IPS-20b (cell line): ENCODE measurements around the gene SGCD.
A peak's percentile ranks its signal among the peaks of the same experiment; 100 is the strongest.
"Not testable (repeated sequence)": the region's sequence is repeated elsewhere in the genome, so short reads cannot be mapped to it uniquely, and the experiment has no call there.

Source experiments
- H3K27ac ChIP-seq: one replicate; pipeline ENCODE4 v1.5.1; 2013; ENCODE audit warnings: low read length
- H3K27me3 ChIP-seq: 2 replicates; pipeline ENCODE4 v1.6.1; 2013; ENCODE audit warnings: mild to moderate bottlenecking, low read length, inconsistent platforms; ENCODE audit not compliant: insufficient read depth
- H3K36me3 ChIP-seq: 2 replicates; pipeline ENCODE4 v1.6.1; 2013; ENCODE audit warnings: low read depth, mild to moderate bottlenecking, inconsistent platforms, low read length, moderate library complexity; ENCODE audit not compliant: insufficient read depth
- H3K4me1 ChIP-seq: 2 replicates; pipeline ENCODE4 v1.6.1; 2013; ENCODE audit warnings: mild to moderate bottlenecking, control low read depth, inconsistent platforms, low read length, moderate library complexity; ENCODE audit not compliant: insufficient read depth
- H3K4me3 ChIP-seq: 2 replicates; pipeline ENCODE4 v1.5.1; 2013; ENCODE audit warnings: mild to moderate bottlenecking, low read length, inconsistent platforms
- H3K9ac ChIP-seq: 2 replicates; pipeline ENCODE4 v1.6.1; 2013; ENCODE audit warnings: low read depth, mild to moderate bottlenecking, inconsistent platforms, low read length, moderate library complexity
- H3K9me3 ChIP-seq: 2 replicates; pipeline ENCODE4 v1.6.1; 2013; ENCODE audit warnings: mild to moderate bottlenecking, low read depth, low read length, inconsistent platforms; ENCODE audit not compliant: insufficient read depth

Gene SGCD

GRCh38 chr5:156666686-156667085 is 339.7 kb downstream of the SGCD start:
- peaks cover 10% of the 10 kb centered on the region for H3K4me1 ChIP-seq
- H3K4me3 ChIP-seq, H3K36me3 ChIP-seq, H3K27me3 ChIP-seq, H3K27ac ChIP-seq, H3K9me3 ChIP-seq, H3K9ac ChIP-seq: not testable (repeated sequence)

GRCh38 chr5:156667616-156668015 is 340.7 kb downstream of the SGCD start:
- Histone ChIP-seq H3K36me3 (no peaks in the 10 kb centered on the region), H3K9ac (no peak overlapping the region), H3K27ac (no peak overlapping the region), H3K27me3 (no peaks in the 10 kb centered on the region), H3K4me3 (no peak overlapping the region), H3K9me3 (no peaks in the 10 kb centered on the region), H3K4me1 (peaks cover 10% of the 10 kb centered on the region)

- H3K4me1 ChIP-seq = peaks cover 10% of the 10 kb centered on the region
- H3K27me3 ChIP-seq = no peaks in the 10 kb centered on the region
- no peak overlapping the region for H3K9ac ChIP-seq
- no peak overlapping the region for H3K4me3 ChIP-seq
- no peaks in the 10 kb centered on the region for H3K9me3 ChIP-seq
- H3K27ac ChIP-seq = no peak overlapping the region
- no peaks in the 10 kb centered on the region for H3K36me3 ChIP-seq
Observed at GRCh38 chr5:156669416-156669815, 342.5 kb downstream of the SGCD start.

- Histone ChIP-seq H3K9ac (no peak overlapping the region), H3K36me3 (no peaks in the 10 kb centered on the region), H3K4me1 (peaks cover 10% of the 10 kb centered on the region), H3K9me3 (no peaks in the 10 kb centered on the region), H3K27me3 (no peaks in the 10 kb centered on the region), H3K27ac (no peak overlapping the region), H3K4me3 (peak overlapping the region; percentile 9; the same call in 1 of the 2 replicates)
Observed at GRCh38 chr5:156670615-156671014, 343.7 kb downstream of the SGCD start.

- no peaks in the 10 kb centered on the region for H3K27me3 ChIP-seq
- H3K36me3 ChIP-seq = no peaks in the 10 kb centered on the region
- no peak overlapping the region for H3K9ac ChIP-seq
- peaks cover 5% of the 10 kb centered on the region; the same call in 1 of the 2 replicates for H3K4me1 ChIP-seq
- H3K27ac ChIP-seq = no peak overlapping the region
- no peaks in the 10 kb centered on the region for H3K9me3 ChIP-seq
- H3K4me3 ChIP-seq = no peak overlapping the region
Observed at GRCh38 chr5:156675395-156675794, 348.4 kb downstream of the SGCD start.

GRCh38 chr5:156677963-156678362 is 351.0 kb downstream of the SGCD start:
- H3K9me3 ChIP-seq = no peaks in the 10 kb centered on the region
- H3K4me3 ChIP-seq = no peak overlapping the region
- no peak overlapping the region for H3K27ac ChIP-seq
- peaks cover 7% of the 10 kb centered on the region for H3K4me1 ChIP-seq
- no peaks in the 10 kb centered on the region for H3K36me3 ChIP-seq
- no peak overlapping the region for H3K9ac ChIP-seq
- no peaks in the 10 kb centered on the region for H3K27me3 ChIP-seq

GRCh38 chr5:156678484-156678883 is 351.5 kb downstream of the SGCD start:
- Histone ChIP-seq H3K36me3 (no peaks in the 10 kb centered on the region), H3K9me3 (no peaks in the 10 kb centered on the region), H3K4me3 (no peak overlapping the region), H3K27ac (no peak overlapping the region), H3K4me1 (peaks cover 11% of the 10 kb centered on the region), H3K27me3 (no peaks in the 10 kb centered on the region), H3K9ac (no peak overlapping the region)

GRCh38 chr5:156680831-156681230 is 353.9 kb downstream of the SGCD start:
- H3K4me1 ChIP-seq = peaks cover 19% of the 10 kb centered on the region
- no peaks in the 10 kb centered on the region for H3K27me3 ChIP-seq
- H3K9me3 ChIP-seq = no peaks in the 10 kb centered on the region
- no peak overlapping the region for H3K27ac ChIP-seq
- no peaks in the 10 kb centered on the region for H3K36me3 ChIP-seq
- H3K9ac ChIP-seq = no peak overlapping the region
- H3K4me3 ChIP-seq = no peak overlapping the region

- H3K9me3 ChIP-seq = no peaks in the 10 kb centered on the region
- H3K9ac ChIP-seq = no peak overlapping the region
- peaks cover 19% of the 10 kb centered on the region for H3K4me1 ChIP-seq
- no peaks in the 10 kb centered on the region for H3K27me3 ChIP-seq
- no peak overlapping the region for H3K4me3 ChIP-seq
- H3K36me3 ChIP-seq = no peaks in the 10 kb centered on the region
- H3K27ac ChIP-seq = no peak overlapping the region
Observed at GRCh38 chr5:156681265-156681664, 354.3 kb downstream of the SGCD start.

- H3K9ac ChIP-seq = no peak overlapping the region
- H3K27ac ChIP-seq = no peak overlapping the region
- no peaks in the 10 kb centered on the region for H3K36me3 ChIP-seq
- H3K4me1 ChIP-seq = peaks cover 19% of the 10 kb centered on the region
- H3K4me3 ChIP-seq = no peak overlapping the region
- no peaks in the 10 kb centered on the region for H3K9me3 ChIP-seq
- H3K27me3 ChIP-seq = no peaks in the 10 kb centered on the region
Observed at GRCh38 chr5:156682971-156683370, 356.0 kb downstream of the SGCD start.

GRCh38 chr5:156683509-156683908 is 356.5 kb downstream of the SGCD start:
- Histone ChIP-seq H3K27me3 (no peaks in the 10 kb centered on the region), H3K4me1 (peaks cover 19% of the 10 kb centered on the region), H3K9ac (no peak overlapping the region), H3K9me3 (no peaks in the 10 kb centered on the region), H3K27ac (no peak overlapping the region), H3K36me3 (no peaks in the 10 kb centered on the region), H3K4me3 (no peak overlapping the region)

GRCh38 chr5:156684216-156684615 is 357.3 kb downstream of the SGCD start:
- Histone ChIP-seq H3K9me3 (no peaks in the 10 kb centered on the region), H3K4me1 (peaks cover 19% of the 10 kb centered on the region), H3K27ac (no peak overlapping the region), H3K9ac (no peak overlapping the region), H3K27me3 (no peaks in the 10 kb centered on the region), H3K36me3 (no peaks in the 10 kb centered on the region), H3K4me3 (no peak overlapping the region)

- no peaks in the 10 kb centered on the region for H3K27me3 ChIP-seq
Observed at GRCh38 chr5:156685481-156685880, 358.5 kb downstream of the SGCD start.

More at GRCh38 chr5:156685481-156685880, 358.5 kb downstream of the SGCD start:
- H3K9ac ChIP-seq = no peak overlapping the region
- H3K4me3 ChIP-seq = no peak overlapping the region
- no peaks in the 10 kb centered on the region for H3K36me3 ChIP-seq
- no peak overlapping the region for H3K27ac ChIP-seq
- peaks cover 19% of the 10 kb centered on the region for H3K4me1 ChIP-seq
- no peaks in the 10 kb centered on the region for H3K9me3 ChIP-seq
